Measurements from ENCODE around the gene TRIM59. TPM values are rescaled to one million over a fixed set of nuclear protein-coding genes. Genes with fewer than 3 reads are reported as not detected.
"Not testable (repeated sequence)": the region's sequence is repeated elsewhere in the genome, so short reads cannot be mapped to it uniquely, and the experiment has no call there.

TRIM59 gene
- total RNA-seq, 1 donor from 2014 or later, result 23.4 TPM

GRCh38 chr3:160454995-160455394 is 5.4 kb upstream of the TRIM59 start:
- H3K4me3 Mint-ChIP-seq, result no peak overlapping the region
- intact Hi-C loops (cut with micrococcal nuclease), result no loop called here
- no peaks in the 10 kb centered on the region for H3K36me3 Mint-ChIP-seq (ENCODE audit: low read depth)
- H3K4me1 Mint-ChIP-seq, result peaks cover 5% of the 10 kb centered on the region
- H3K27ac Mint-ChIP-seq, result no peak overlapping the region
- no peak for TF ChIP-seq CTCF (IDR thresholded peaks at IDR 0.05)
- peaks cover 1% of the 10 kb centered on the region for H3K27me3 Mint-ChIP-seq
- POLR2A ChIA-PET, result no interaction called here
- DNase-seq, result no peak
- no peak for ATAC-seq (ENCODE audit: low read depth)
- H3K9me3 Mint-ChIP-seq, result no peaks in the 10 kb centered on the region
- CTCF ChIA-PET, result no interaction called here

- H3K9me3 Mint-ChIP-seq; DNase-seq; H3K4me3 Mint-ChIP-seq; ATAC-seq (ENCODE audit: low read depth); H3K36me3 Mint-ChIP-seq (ENCODE audit: low read depth); CTCF ChIA-PET; H3K27me3 Mint-ChIP-seq; intact Hi-C loops (cut with micrococcal nuclease); H3K27ac Mint-ChIP-seq: not testable (repeated sequence)
- POLR2A ChIA-PET, result interaction anchor here (0.5 to 0.6 kb wide), 2 partner anchors 53 to 78 kb away, joined by 3 to 5 read pairs; no protein-coding TSS in a partner anchor
- peaks cover 25% of the 10 kb centered on the region for H3K4me1 Mint-ChIP-seq
Observed at GRCh38 chr3:160452251-160452650, 2.7 kb upstream of the TRIM59 start.

GRCh38 chr3:160451602-160452001 is 2.0 kb upstream of the TRIM59 start:
- no peak for TF ChIP-seq CTCF (IDR thresholded peaks at IDR 0.05)
- intact Hi-C loops (cut with micrococcal nuclease), result no loop called here
- peaks cover 8% of the 10 kb centered on the region for H3K36me3 Mint-ChIP-seq (ENCODE audit: low read depth)
- ChIA-PET CTCF (no interaction called here), POLR2A (interaction anchor here (0.5 to 1.4 kb wide), 4 partner anchors 52 to 117 kb away, joined by 3 to 6 read pairs (median 4); no protein-coding TSS in a partner anchor)
- H3K4me1 Mint-ChIP-seq, result peaks cover 28% of the 10 kb centered on the region
- DNase-seq, result no peak
- no peak overlapping the region for H3K4me3 Mint-ChIP-seq
- no peaks in the 10 kb centered on the region for H3K27me3 Mint-ChIP-seq
- no peak overlapping the region for H3K27ac Mint-ChIP-seq
- no peaks in the 10 kb centered on the region for H3K9me3 Mint-ChIP-seq
- no peak for ATAC-seq (ENCODE audit: low read depth)

- peak overlapping the region; percentile 68 for H3K27ac Mint-ChIP-seq
- H3K4me1 Mint-ChIP-seq, result peaks cover 30% of the 10 kb centered on the region
- H3K9me3 Mint-ChIP-seq, result no peaks in the 10 kb centered on the region
- H3K27me3 Mint-ChIP-seq, result no peaks in the 10 kb centered on the region
- ChIA-PET CTCF (no interaction called here), POLR2A (interaction anchor here (0.8 to 1.4 kb wide), 2 partner anchors 51 to 118 kb away, joined by 4 to 6 read pairs; no protein-coding TSS in a partner anchor)
- TF ChIP-seq CTCF (IDR thresholded peaks at IDR 0.05), result no peak
- DNase-seq, result no peak
- H3K4me3 Mint-ChIP-seq, result peak overlapping the region; percentile 94
- ATAC-seq (ENCODE audit: low read depth), result no peak
- H3K36me3 Mint-ChIP-seq (ENCODE audit: low read depth), result peaks cover 12% of the 10 kb centered on the region
- intact Hi-C loops (cut with micrococcal nuclease), result loop anchor here (1.0 kb wide), 1 partner anchor 304 kb away; no protein-coding TSS in a partner anchor
Observed at GRCh38 chr3:160450846-160451245, 1.3 kb upstream of the TRIM59 start.

- TF ChIP-seq CTCF (IDR thresholded peaks at IDR 0.05), result no peak
- ChIA-PET POLR2A (interaction anchor here (0.7 to 1.7 kb wide), 10 partner anchors 11 to 1647 kb away, joined by 3 to 16 read pairs (median 5); partner anchors contain the start of genes IFT80, KPNA4, MFSD1 and NMD3), CTCF (interaction anchor here (0.7 to 1.4 kb wide), 4 partner anchors 9 to 52 kb away, joined by 3 read pairs; partner anchors contain the start of gene SMC4)
- Mint-ChIP-seq H3K27me3 (no peaks in the 10 kb centered on the region), H3K4me3 (peak overlapping the region; percentile 94), H3K4me1 (peaks cover 35% of the 10 kb centered on the region), H3K27ac (peak overlapping the region; percentile 90), H3K9me3 (no peaks in the 10 kb centered on the region), H3K36me3 (ENCODE audit: low read depth) (peaks cover 19% of the 10 kb centered on the region)
- DNase-seq (no peak), ATAC-seq (ENCODE audit: low read depth) (peak; percentile 38)
- intact Hi-C loops (cut with micrococcal nuclease), result loop anchor here (1.0 to 5.0 kb wide), 8 partner anchors 10 to 771 kb away; partner anchors contain the start of genes IFT80, IL12A, KPNA4 and SMC4
Observed at GRCh38 chr3:160448845-160449635, 546 bp downstream of the TRIM59 start.
